ENCODE data around the gene TBL1XR1.
"Not testable (repeated sequence)": the region's sequence is repeated elsewhere in the genome, so short reads cannot be mapped to it uniquely, and the experiment has no call there.

TBL1XR1 gene

GRCh38 chr3:177179281-177180067 lies 17.8 kb downstream of the TBL1XR1 start:
- DNase-seq (ENCODE audit: low read depth) = no peak
- no peak overlapping the region for H3K4me3 ChIP-seq (ENCODE audit: low read length)
- H3K4me1 ChIP-seq (ENCODE audit: control insufficient read depth, insufficient read depth, low read length) = peaks cover 19% of the 10 kb centered on the region
- no peaks in the 10 kb centered on the region for H3K27me3 ChIP-seq (replicated peaks; ENCODE audit: control insufficient read depth, insufficient read depth, low read length)
- no peaks in the 10 kb centered on the region for H3K9me3 ChIP-seq (ENCODE audit: control insufficient read depth, low read length)
- H3K9ac ChIP-seq (ENCODE audit: low read length) = no peak overlapping the region
- no peaks in the 10 kb centered on the region for H3K36me3 ChIP-seq (ENCODE audit: control insufficient read depth, insufficient read depth, low read length, severe bottlenecking)

GRCh38 chr3:177177749-177178221 lies 19.5 kb downstream of the TBL1XR1 start:
- no peak overlapping the region for H3K9ac ChIP-seq (ENCODE audit: low read length)
- no peak for DNase-seq (ENCODE audit: low read depth)
- H3K27me3 ChIP-seq (replicated peaks; ENCODE audit: control insufficient read depth, insufficient read depth, low read length) = no peaks in the 10 kb centered on the region
- H3K9me3 ChIP-seq (ENCODE audit: control insufficient read depth, low read length) = no peaks in the 10 kb centered on the region
- H3K4me3 ChIP-seq (ENCODE audit: low read length) = no peak overlapping the region
- H3K36me3 ChIP-seq (ENCODE audit: control insufficient read depth, insufficient read depth, low read length, severe bottlenecking) = no peaks in the 10 kb centered on the region
- H3K4me1 ChIP-seq (ENCODE audit: control insufficient read depth, insufficient read depth, low read length) = peaks cover 11% of the 10 kb centered on the region

GRCh38 chr3:177174607-177175170 lies 22.6 kb downstream of the TBL1XR1 start:
- no peak for DNase-seq (ENCODE audit: low read depth)

GRCh38 chr3:177169936-177170722 lies 27.2 kb downstream of the TBL1XR1 start:
- DNase-seq (ENCODE audit: low read depth) = no peak
- Histone ChIP-seq H3K4me3 (ENCODE audit: low read length) (no peak overlapping the region), H3K4me1 (ENCODE audit: control insufficient read depth, insufficient read depth, low read length) (peaks cover 4% of the 10 kb centered on the region), H3K9me3 (ENCODE audit: control insufficient read depth, low read length) (no peaks in the 10 kb centered on the region), H3K9ac (ENCODE audit: low read length) (no peak overlapping the region), H3K36me3 (ENCODE audit: control insufficient read depth, insufficient read depth, low read length, severe bottlenecking) (peaks cover 7% of the 10 kb centered on the region), H3K27me3 (replicated peaks; ENCODE audit: control insufficient read depth, insufficient read depth, low read length) (no peaks in the 10 kb centered on the region)

More at GRCh38 chr3:177174607-177175170, 22.6 kb downstream of the TBL1XR1 start:
- Histone ChIP-seq H3K4me1 (ENCODE audit: control insufficient read depth, insufficient read depth, low read length) (peaks cover 4% of the 10 kb centered on the region), H3K9me3 (ENCODE audit: control insufficient read depth, low read length) (no peaks in the 10 kb centered on the region), H3K9ac (ENCODE audit: low read length) (no peak overlapping the region), H3K27me3 (replicated peaks; ENCODE audit: control insufficient read depth, insufficient read depth, low read length) (no peaks in the 10 kb centered on the region), H3K4me3 (ENCODE audit: low read length) (no peak overlapping the region), H3K36me3 (ENCODE audit: control insufficient read depth, insufficient read depth, low read length, severe bottlenecking) (peaks cover 7% of the 10 kb centered on the region)

- H3K4me1 ChIP-seq (ENCODE audit: control insufficient read depth, insufficient read depth, low read length) = no peaks in the 10 kb centered on the region
- no peak overlapping the region for H3K9ac ChIP-seq (ENCODE audit: low read length)
- peaks cover 7% of the 10 kb centered on the region for H3K36me3 ChIP-seq (ENCODE audit: control insufficient read depth, insufficient read depth, low read length, severe bottlenecking)
- no peaks in the 10 kb centered on the region for H3K9me3 ChIP-seq (ENCODE audit: control insufficient read depth, low read length)
- DNase-seq (ENCODE audit: low read depth) = no peak
- no peak overlapping the region for H3K4me3 ChIP-seq (ENCODE audit: low read length)
- no peaks in the 10 kb centered on the region for H3K27me3 ChIP-seq (replicated peaks; ENCODE audit: control insufficient read depth, insufficient read depth, low read length)
These were observed 28.9 kb downstream of the TBL1XR1 start for GRCh38 chr3:177168431-177168830.

GRCh38 chr3:177162742-177163141 lies 34.5 kb downstream of the TBL1XR1 start:
- peaks cover 5% of the 10 kb centered on the region for H3K9me3 ChIP-seq (ENCODE audit: control insufficient read depth, low read length)
- H3K27me3 ChIP-seq (replicated peaks; ENCODE audit: control insufficient read depth, insufficient read depth, low read length) = no peaks in the 10 kb centered on the region
- H3K4me3 ChIP-seq (ENCODE audit: low read length) = no peak overlapping the region
- H3K4me1 ChIP-seq (ENCODE audit: control insufficient read depth, insufficient read depth, low read length) = no peaks in the 10 kb centered on the region
- no peak for DNase-seq (ENCODE audit: low read depth)
- H3K9ac ChIP-seq (ENCODE audit: low read length) = no peak overlapping the region
- H3K36me3 ChIP-seq (ENCODE audit: control insufficient read depth, insufficient read depth, low read length, severe bottlenecking) = peaks cover 12% of the 10 kb centered on the region

- not testable (repeated sequence) for H3K27me3 ChIP-seq (replicated peaks; ENCODE audit: control insufficient read depth, insufficient read depth, low read length); DNase-seq (ENCODE audit: low read depth)
- peaks cover 12% of the 10 kb centered on the region for H3K36me3 ChIP-seq (ENCODE audit: control insufficient read depth, insufficient read depth, low read length, severe bottlenecking)
These were observed 35.7 kb downstream of the TBL1XR1 start for GRCh38 chr3:177161603-177162002.

GRCh38 chr3:177158461-177158860 lies 38.8 kb downstream of the TBL1XR1 start:
- no peaks in the 10 kb centered on the region for H3K4me1 ChIP-seq (ENCODE audit: control insufficient read depth, insufficient read depth, low read length)
- peaks cover 12% of the 10 kb centered on the region for H3K36me3 ChIP-seq (ENCODE audit: control insufficient read depth, insufficient read depth, low read length, severe bottlenecking)
- no peak overlapping the region for H3K4me3 ChIP-seq (ENCODE audit: low read length)
- no peaks in the 10 kb centered on the region for H3K27me3 ChIP-seq (replicated peaks; ENCODE audit: control insufficient read depth, insufficient read depth, low read length)
- DNase-seq (ENCODE audit: low read depth) = no peak
- H3K9ac ChIP-seq (ENCODE audit: low read length) = no peak overlapping the region
- peaks cover 5% of the 10 kb centered on the region for H3K9me3 ChIP-seq (ENCODE audit: control insufficient read depth, low read length)

More at GRCh38 chr3:177161603-177162002, 35.7 kb downstream of the TBL1XR1 start:
- not testable (repeated sequence) for H3K9me3 ChIP-seq (ENCODE audit: control insufficient read depth, low read length); H3K4me3 ChIP-seq (ENCODE audit: low read length); H3K9ac ChIP-seq (ENCODE audit: low read length); H3K4me1 ChIP-seq (ENCODE audit: control insufficient read depth, insufficient read depth, low read length)

GRCh38 chr3:177157492-177157891 lies 39.8 kb downstream of the TBL1XR1 start:
- H3K4me3 ChIP-seq (ENCODE audit: low read length) = no peak overlapping the region
- H3K36me3 ChIP-seq (ENCODE audit: control insufficient read depth, insufficient read depth, low read length, severe bottlenecking) = peaks cover 5% of the 10 kb centered on the region
- H3K9ac ChIP-seq (ENCODE audit: low read length) = no peak overlapping the region
- peaks cover 5% of the 10 kb centered on the region for H3K9me3 ChIP-seq (ENCODE audit: control insufficient read depth, low read length)
- no peak for DNase-seq (ENCODE audit: low read depth)
- no peaks in the 10 kb centered on the region for H3K4me1 ChIP-seq (ENCODE audit: control insufficient read depth, insufficient read depth, low read length)
- H3K27me3 ChIP-seq (replicated peaks; ENCODE audit: control insufficient read depth, insufficient read depth, low read length) = no peaks in the 10 kb centered on the region

- Histone ChIP-seq H3K9ac (ENCODE audit: low read length) (no peak overlapping the region), H3K4me1 (ENCODE audit: control insufficient read depth, insufficient read depth, low read length) (peaks cover 12% of the 10 kb centered on the region), H3K9me3 (ENCODE audit: control insufficient read depth, low read length) (no peaks in the 10 kb centered on the region), H3K36me3 (ENCODE audit: control insufficient read depth, insufficient read depth, low read length, severe bottlenecking) (no peaks in the 10 kb centered on the region), H3K4me3 (ENCODE audit: low read length) (no peak overlapping the region), H3K27me3 (replicated peaks; ENCODE audit: control insufficient read depth, insufficient read depth, low read length) (no peaks in the 10 kb centered on the region)
- no peak for DNase-seq (ENCODE audit: low read depth)
These were observed 42.5 kb downstream of the TBL1XR1 start for GRCh38 chr3:177154733-177155132.

- H3K9ac ChIP-seq (ENCODE audit: low read length) = no peak overlapping the region
- DNase-seq (ENCODE audit: low read depth) = peak; percentile 73
- no peaks in the 10 kb centered on the region for H3K27me3 ChIP-seq (replicated peaks; ENCODE audit: control insufficient read depth, insufficient read depth, low read length)
- no peaks in the 10 kb centered on the region for H3K36me3 ChIP-seq (ENCODE audit: control insufficient read depth, insufficient read depth, low read length, severe bottlenecking)
- no peak overlapping the region for H3K4me3 ChIP-seq (ENCODE audit: low read length)
- H3K9me3 ChIP-seq (ENCODE audit: control insufficient read depth, low read length) = no peaks in the 10 kb centered on the region
- H3K4me1 ChIP-seq (ENCODE audit: control insufficient read depth, insufficient read depth, low read length) = peaks cover 28% of the 10 kb centered on the region
These were observed 46.2 kb downstream of the TBL1XR1 start for GRCh38 chr3:177150970-177151627.

Data from adipocyte (in vitro differentiated cells).